Neural progenitor cell (in vitro differentiated cells): ENCODE measurements around the gene ASTN1.

Experiments
- CTCF ChIP-seq: fragments of 200-600 bp; sonication (generic); IDR thresholded peaks from 2 replicates; pipeline ENCODE4 v1.5.1; 2017; ENCODE audit warnings: antibody characterized with exemption, mild to moderate bottlenecking
- EZH2 ChIP-seq: fragments of 200-600 bp; sonication (generic); IDR thresholded peaks from 2 replicates; pipeline ENCODE4 v1.6.1; 2017; ENCODE audit warnings: antibody characterized with exemption, mild to moderate bottlenecking, moderate library complexity
- EZH2phosphoT487 ChIP-seq: fragments of 200-600 bp; sonication (generic); IDR thresholded peaks from 2 replicates; pipeline ENCODE4 v1.6.1; 2017; ENCODE audit warnings: antibody characterized with exemption

GRCh38 chr1:176931526-176931925, 233.0 kb downstream of the ASTN1 start:
- TF ChIP-seq CTCF (no peak), EZH2phosphoT487 (no peak), EZH2 (no peak)
